IgD-negative memory B cell (primary cell): ENCODE results near the gene AIF1L. TPM values are rescaled to one million over a fixed set of nuclear protein-coding genes. Genes with fewer than 3 reads are reported as not detected.
A peak's percentile ranks its signal among the peaks of the same experiment; 100 is the strongest.
"Not testable (repeated sequence)": the region's sequence is repeated elsewhere in the genome, so short reads cannot be mapped to it uniquely, and the experiment has no call there.

ENCODE experiments used
- H3K27ac Mint-ChIP-seq, 3 donors: one replicate each; pipeline ENCODE4 v1.8.0; 2020 to 2022; ENCODE audit warnings: mild to moderate bottlenecking in 3 of 3, mixed read lengths in 3 of 3, moderate library complexity in 1 of 3
- H3K27me3 Mint-ChIP-seq: one replicate; pipeline ENCODE4 v1.8.0; 2021; ENCODE audit warnings: mixed read lengths
- H3K36me3 Mint-ChIP-seq: one replicate; pipeline ENCODE4 v1.8.0; 2020; ENCODE audit warnings: mild to moderate bottlenecking, mixed read lengths
- H3K4me1 Mint-ChIP-seq, 3 donors: one replicate each; pipeline ENCODE4 v1.8.0; 2020 to 2022; ENCODE audit warnings: mixed read lengths in 3 of 3, mild to moderate bottlenecking in 1 of 3
- H3K4me3 Mint-ChIP-seq, 4 donors: one replicate each; pipeline ENCODE4 v1.8.0; 2020 to 2022; ENCODE audit warnings: mild to moderate bottlenecking in 4 of 4, mixed read lengths in 4 of 4, moderate library complexity in 3 of 4
- H3K9me3 Mint-ChIP-seq, 3 donors: one replicate each; pipeline ENCODE4 v1.8.0; 2020 to 2021; ENCODE audit warnings: mixed read lengths in 3 of 3, mild to moderate bottlenecking in 1 of 3
- polyA plus RNA-seq: library from polyadenylated mRNA; unstranded; fragments of 300-500 nt; fragmentation: Illumina TruSeq; gene quantifications from one replicate; pipeline ENCODE4 v1.2.3, GENCODE V29; 2021

The AIF1L gene
- polyA plus RNA-seq, 1 donor from 2014 or later: not detected

- Mint-ChIP-seq H3K36me3 (no peaks in the 10 kb centered on the region), H3K9me3 (no peaks in the 10 kb centered on the region), H3K27ac (no peak overlapping the region), H3K4me1 (peaks cover 2 to 5% (median 2%) of the 10 kb centered on the region in 3 donors), H3K4me3 (no peak overlapping the region), H3K27me3 (peaks cover 20% of the 10 kb centered on the region)
Measured at GRCh38 chr9:131101207-131101964, 5.1 kb downstream of the AIF1L start.

- Mint-ChIP-seq H3K27ac (no peak overlapping the region), H3K36me3 (no peaks in the 10 kb centered on the region), H3K4me1 (peaks cover 0 to 2% (median 2%) of the 10 kb centered on the region in 3 donors), H3K9me3 (no peaks in the 10 kb centered on the region), H3K4me3 (no peak overlapping the region), H3K27me3 (peaks cover 14% of the 10 kb centered on the region)
Measured at GRCh38 chr9:131103024-131103423, 6.7 kb downstream of the AIF1L start.

GRCh38 chr9:131103535-131103934 lies 7.2 kb downstream of the AIF1L start:
- Mint-ChIP-seq H3K27ac (no peak overlapping the region), H3K36me3 (no peaks in the 10 kb centered on the region), H3K4me1 (peaks cover 0 to 2% (median 2%) of the 10 kb centered on the region in 3 donors), H3K27me3 (peaks cover 14% of the 10 kb centered on the region), H3K9me3 (no peaks in the 10 kb centered on the region), H3K4me3 (no peak overlapping the region)

- H3K27me3 Mint-ChIP-seq: peaks cover 15% of the 10 kb centered on the region
- H3K9me3 Mint-ChIP-seq: no peaks in the 10 kb centered on the region
- no peaks in the 10 kb centered on the region for H3K36me3 Mint-ChIP-seq
- H3K27ac Mint-ChIP-seq: no peak overlapping the region
- H3K4me1 Mint-ChIP-seq: peaks cover 0 to 2% (median under 1%) of the 10 kb centered on the region in 3 donors
- no peak overlapping the region for H3K4me3 Mint-ChIP-seq
Measured at GRCh38 chr9:131104016-131104740, 7.8 kb downstream of the AIF1L start.

GRCh38 chr9:131105952-131106351 lies 9.6 kb downstream of the AIF1L start:
- Mint-ChIP-seq H3K4me3 (no peak overlapping the region), H3K9me3 (no peaks in the 10 kb centered on the region), H3K4me1 (peaks cover 0 to 2% (median 0%) of the 10 kb centered on the region in 3 donors), H3K27me3 (peaks cover 18% of the 10 kb centered on the region), H3K27ac (no peak overlapping the region), H3K36me3 (no peaks in the 10 kb centered on the region)

- H3K27me3 Mint-ChIP-seq: peaks cover 21% of the 10 kb centered on the region
- no peaks in the 10 kb centered on the region for H3K4me1 Mint-ChIP-seq
- no peaks in the 10 kb centered on the region for H3K9me3 Mint-ChIP-seq
- H3K4me3 Mint-ChIP-seq: no peak overlapping the region
- H3K36me3 Mint-ChIP-seq: no peaks in the 10 kb centered on the region
- H3K27ac Mint-ChIP-seq: no peak overlapping the region
Measured at GRCh38 chr9:131107760-131108159, 11.4 kb downstream of the AIF1L start.

GRCh38 chr9:131111186-131111853 lies 15.0 kb downstream of the AIF1L start:
- no peaks in the 10 kb centered on the region for H3K36me3 Mint-ChIP-seq
- H3K27me3 Mint-ChIP-seq: peaks cover 14% of the 10 kb centered on the region
- H3K27ac Mint-ChIP-seq: no peak overlapping the region
- H3K9me3 Mint-ChIP-seq: no peaks in the 10 kb centered on the region
- no peak overlapping the region for H3K4me3 Mint-ChIP-seq
- H3K4me1 Mint-ChIP-seq: no peaks in the 10 kb centered on the region

- Mint-ChIP-seq H3K27me3 (peaks cover 13% of the 10 kb centered on the region), H3K4me3 (no peak overlapping the region), H3K27ac (no peak overlapping the region), H3K9me3 (no peaks in the 10 kb centered on the region), H3K36me3 (no peaks in the 10 kb centered on the region), H3K4me1 (no peaks in the 10 kb centered on the region)
Measured at GRCh38 chr9:131111854-131112311, 15.6 kb downstream of the AIF1L start.

GRCh38 chr9:131112374-131113154 lies 16.2 kb downstream of the AIF1L start:
- Mint-ChIP-seq H3K27me3 (peaks cover 10% of the 10 kb centered on the region), H3K9me3 (no peaks in the 10 kb centered on the region), H3K4me3 (no peak overlapping the region), H3K36me3 (no peaks in the 10 kb centered on the region), H3K27ac (no peak overlapping the region), H3K4me1 (no peaks in the 10 kb centered on the region)

GRCh38 chr9:131113655-131114054 lies 17.3 kb downstream of the AIF1L start:
- H3K27ac Mint-ChIP-seq: no peak overlapping the region
- H3K9me3 Mint-ChIP-seq: peaks cover 0 to 1% (median 0%) of the 10 kb centered on the region in 3 donors
- peaks cover 0 to 2% (median 0%) of the 10 kb centered on the region in 3 donors for H3K4me1 Mint-ChIP-seq
- no peaks in the 10 kb centered on the region for H3K36me3 Mint-ChIP-seq
- peaks cover 17% of the 10 kb centered on the region for H3K27me3 Mint-ChIP-seq
- peak overlapping the region in 1 of 4 donors; percentile 65 for H3K4me3 Mint-ChIP-seq

GRCh38 chr9:131114084-131114535 lies 17.8 kb downstream of the AIF1L start:
- peaks cover 0 to 1% (median 0%) of the 10 kb centered on the region in 3 donors for H3K9me3 Mint-ChIP-seq
- no peaks in the 10 kb centered on the region for H3K36me3 Mint-ChIP-seq
- H3K27me3 Mint-ChIP-seq: peaks cover 18% of the 10 kb centered on the region
- no peak overlapping the region for H3K4me3 Mint-ChIP-seq
- H3K27ac Mint-ChIP-seq: no peak overlapping the region
- H3K4me1 Mint-ChIP-seq: peaks cover 0 to 2% (median 0%) of the 10 kb centered on the region in 3 donors

GRCh38 chr9:131115360-131115742 lies 19.0 kb downstream of the AIF1L start:
- H3K27ac Mint-ChIP-seq, H3K4me1 Mint-ChIP-seq, H3K9me3 Mint-ChIP-seq, H3K4me3 Mint-ChIP-seq, H3K36me3 Mint-ChIP-seq: not testable (repeated sequence)
- peaks cover 16% of the 10 kb centered on the region for H3K27me3 Mint-ChIP-seq

- Mint-ChIP-seq H3K4me1 (peaks cover 0 to 2% (median 0%) of the 10 kb centered on the region in 3 donors), H3K9me3 (peaks cover 0 to 1% (median 0%) of the 10 kb centered on the region in 3 donors), H3K27me3 (peaks cover 17% of the 10 kb centered on the region), H3K4me3 (no peak overlapping the region), H3K36me3 (no peaks in the 10 kb centered on the region), H3K27ac (no peak overlapping the region)
Measured at GRCh38 chr9:131116281-131117120, 20.2 kb downstream of the AIF1L start.
